Fibroblast of pulmonary artery (primary cell): ENCODE measurements around the gene METTL16.
A peak's percentile ranks its signal among the peaks of the same experiment; 100 is the strongest.
"Not testable (repeated sequence)": the region's sequence is repeated elsewhere in the genome, so short reads cannot be mapped to it uniquely, and the experiment has no call there.

ENCODE experiments used
- DNase-seq: peaks from one replicate; pipeline ENCODE4 v3.0.0-alpha.2; 2010; ENCODE audit warnings: low read depth
- H3K4me3 ChIP-seq: replicated peaks from 2 replicates; pipeline ENCODE4 v1.5.1; 2011; ENCODE audit warnings: low read depth, mild to moderate bottlenecking, control low read depth, low read length, moderate library complexity
- CTCF ChIP-seq: IDR thresholded peaks from 2 replicates; pipeline ENCODE4 v1.5.1; 2011; ENCODE audit warnings: mild to moderate bottlenecking, control low read depth, low read length, inconsistent platforms; ENCODE audit errors: missing control alignments

METTL16 gene

GRCh38 chr17:2545393-2545792 is 33.7 kb upstream of the METTL16 start:
- no peak for TF ChIP-seq CTCF
- no peak overlapping the region for H3K4me3 ChIP-seq
- no peak for DNase-seq

- no peak for TF ChIP-seq CTCF
- no peak for DNase-seq
- no peak overlapping the region for H3K4me3 ChIP-seq
These were observed 30.8 kb upstream of the METTL16 start for GRCh38 chr17:2542456-2542855.

- no peak for TF ChIP-seq CTCF
- no peak for DNase-seq
These were observed 30.4 kb upstream of the METTL16 start for GRCh38 chr17:2542056-2542455.

GRCh38 chr17:2537579-2537978 is 25.9 kb upstream of the METTL16 start:
- DNase-seq, result peak; percentile 14
- H3K4me3 ChIP-seq, result not testable (repeated sequence)

More at GRCh38 chr17:2542056-2542455, 30.4 kb upstream of the METTL16 start:
- no peak overlapping the region for H3K4me3 ChIP-seq

- DNase-seq, result no peak
- no peak overlapping the region for H3K4me3 ChIP-seq
- no peak for TF ChIP-seq CTCF
These were observed 20.5 kb upstream of the METTL16 start for GRCh38 chr17:2532146-2532720.

GRCh38 chr17:2531243-2531954 is 19.7 kb upstream of the METTL16 start:
- not testable (repeated sequence) for H3K4me3 ChIP-seq, DNase-seq

GRCh38 chr17:2521775-2522410 is 10.2 kb upstream of the METTL16 start:
- not testable (repeated sequence) for H3K4me3 ChIP-seq, DNase-seq

- DNase-seq, result no peak
- no peak for TF ChIP-seq CTCF
- H3K4me3 ChIP-seq, result no peak overlapping the region
These were observed 9.6 kb upstream of the METTL16 start for GRCh38 chr17:2521257-2521656.
